Skeletal muscle tissue (tissue), 2 donors: ENCODE results near the gene RSPH3. TPM values are rescaled to one million over a fixed set of nuclear protein-coding genes. Genes with fewer than 3 reads are reported as not detected.

ENCODE experiments used
- small RNA-seq: library from RNA; depleted of rRNA; stranded (forward); fragments of <200 nt; gene quantifications from one replicate; pipeline ENCODE3, GENCODE V24; 2014
- total RNA-seq: library from RNA; depleted of rRNA; stranded (reverse); fragments of >200 nt; gene quantifications from one replicate; pipeline ENCODE4 v1.2.3, GENCODE V29; 2014

The RSPH3 gene
- total RNA-seq, 1 donor from 2014 or later, result 2.1 TPM

Small RNA genes within 50 kb of the gene (small RNA-seq; reads per million reads assigned to genes)
- not detected for gene RNU6-293P

Other genes with a start within 250 kb of the RSPH3 start
- gene EZR, start 180.8 kb downstream of the RSPH3 start, total RNA-seq, result 21.4 TPM
- gene TAGAP, start 44.8 kb upstream of the RSPH3 start, total RNA-seq, result 2.1 TPM
- 71.0 TPM for gene FNDC1, start 169.2 kb upstream of the RSPH3 start, total RNA-seq